Naive thymus-derived CD8-positive, alpha-beta T cell (primary cell): Measurements from ENCODE around the gene C10orf143. TPM values are rescaled to one million over a fixed set of nuclear protein-coding genes. Genes with fewer than 3 reads are reported as not detected.

ENCODE experiments used
- ATAC-seq, 2 donors: fragments of 150-1000 bp; cut with Tn5 transposase in 1 of 2; sonication (Bioruptor Pico), chemical (Tn5 transposase) in 1 of 2; 1 replicate in 1 of 2; 2 replicates in 1 of 2; pipeline ENCODE4 v1.10.0; 2021; ENCODE audit warnings: mild to moderate bottlenecking in 2 of 2, moderate library complexity in 2 of 2
- POLR2A ChIA-PET: fragments of 350-600 bp; sonication (Branson Sonifier 250); formaldehyde crosslinking; loops from one replicate; lab custom pipeline; 2021; ENCODE audit warnings: antibody characterized with exemption; lab: Charles Lee
- DNase-seq, 10 donors: peaks; one replicate each; pipeline versions ENCODE4 v3.0.0 to v3.0.0-alpha.2; 2020 to 2022
- H3K27ac Mint-ChIP-seq, 10 donors: one replicate each; pipeline ENCODE4 v1.8.0; 2020 to 2022; ENCODE audit warnings: mild to moderate bottlenecking in 10 of 10, mixed read lengths in 10 of 10, moderate library complexity in 4 of 10, inconsistent platforms in 1 of 10
- H3K27me3 Mint-ChIP-seq, 5 donors: one replicate each; pipeline ENCODE4 v1.8.0; 2021 to 2022; ENCODE audit warnings: mixed read lengths in 5 of 5
- H3K36me3 Mint-ChIP-seq, 3 donors: one replicate each; pipeline ENCODE4 v1.8.0; 2020 to 2022; ENCODE audit warnings: mixed read lengths in 3 of 3, mild to moderate bottlenecking in 2 of 3, inconsistent platforms in 1 of 3
- H3K4me1 Mint-ChIP-seq, 4 donors: one replicate each; pipeline ENCODE4 v1.8.0; 2021 to 2022; ENCODE audit warnings: mixed read lengths in 4 of 4
- H3K4me3 Mint-ChIP-seq, 10 donors: one replicate each; pipeline ENCODE4 v1.8.0; 2020 to 2022; ENCODE audit warnings: mild to moderate bottlenecking in 10 of 10, mixed read lengths in 10 of 10, moderate library complexity in 6 of 10, inconsistent platforms in 1 of 10
- H3K9me3 Mint-ChIP-seq, 9 donors: one replicate each; pipeline ENCODE4 v1.8.0; 2020 to 2022; ENCODE audit warnings: mixed read lengths in 9 of 9, mild to moderate bottlenecking in 3 of 9, inconsistent platforms in 1 of 9, moderate library complexity in 1 of 9
- polyA plus RNA-seq, 3 donors: library from polyadenylated mRNA; unstranded; fragments of 300-500 nt; fragmentation: Illumina TruSeq; gene quantifications; one replicate each; pipeline ENCODE4 v1.2.3, GENCODE V29; 2021
- total RNA-seq, 8 experiments: library from RNA in 2 of 8; stranded (reverse) in 2 of 8; gene quantifications; one replicate each; pipeline ENCODE4 v1.2.3 and lab custom pipeline; 2021 to 2026

The C10orf143 gene
- total and polyA plus RNA-seq, 5 experiments from 2014 or later, result 17.5 to 48.1 (median 28.6) TPM

DNA sequence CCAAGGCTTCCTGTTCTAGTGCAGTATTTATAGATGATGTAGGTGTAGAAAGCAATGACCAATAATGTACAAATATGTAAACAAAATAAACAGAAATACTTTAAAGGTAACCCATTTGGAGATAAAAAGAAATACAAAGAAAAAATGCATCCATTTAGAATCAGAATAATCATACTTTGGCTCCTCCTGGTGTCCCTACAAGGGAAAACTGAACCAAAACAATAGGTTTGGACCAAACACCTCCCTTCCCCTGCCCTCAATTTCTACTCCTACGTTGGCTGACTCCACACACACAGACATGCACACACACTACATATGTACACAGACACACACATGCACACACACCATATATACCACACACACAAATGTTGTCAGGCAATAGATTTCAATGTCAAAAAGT, 36.0 kb downstream of the C10orf143 start:
- Mint-ChIP-seq H3K9me3 (peaks cover 0 to 16% (median 6%) of the 10 kb centered on the region in 9 donors), H3K27ac (peak overlapping the region in 1 of 10 donors; percentile 34), H3K4me1 (no peaks in the 10 kb centered on the region), H3K4me3 (no peak overlapping the region), H3K36me3 (peaks cover 32 to 67% (median 66%) of the 10 kb centered on the region in 3 donors), H3K27me3 (no peaks in the 10 kb centered on the region)
- POLR2A ChIA-PET, result no interaction called here
- ATAC-seq (no peak), DNase-seq (no peak)

DNA sequence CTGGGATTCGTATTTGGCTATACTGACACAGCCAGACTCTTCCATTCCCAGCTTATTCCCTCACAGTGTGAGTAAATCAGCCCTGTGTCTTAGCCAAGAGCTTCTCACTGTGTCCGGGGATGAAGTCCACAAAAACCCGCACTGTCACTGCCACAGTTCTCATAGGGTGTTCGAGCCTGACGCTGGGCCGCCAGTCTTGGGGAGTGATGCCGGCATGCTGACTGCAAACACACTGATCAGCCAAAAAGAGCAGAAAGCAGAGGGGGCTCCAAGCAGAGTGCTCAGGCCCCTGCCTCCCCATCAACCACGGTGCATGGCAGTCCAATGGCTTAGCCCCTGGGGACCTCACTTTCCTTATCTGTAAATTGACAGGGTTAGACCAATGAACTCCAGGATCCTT, 36.7 kb downstream of the C10orf143 start:
- H3K27ac Mint-ChIP-seq, result no peak overlapping the region
- H3K4me3 Mint-ChIP-seq, result no peak overlapping the region
- H3K4me1 Mint-ChIP-seq, result no peaks in the 10 kb centered on the region
- no peaks in the 10 kb centered on the region for H3K27me3 Mint-ChIP-seq
- H3K36me3 Mint-ChIP-seq, result peaks cover 32 to 60% (median 59%) of the 10 kb centered on the region in 3 donors
- H3K9me3 Mint-ChIP-seq, result peaks cover 0 to 16% (median 6%) of the 10 kb centered on the region in 9 donors
- DNase-seq, result no peak
- POLR2A ChIA-PET, result no interaction called here
- no peak for ATAC-seq

DNA sequence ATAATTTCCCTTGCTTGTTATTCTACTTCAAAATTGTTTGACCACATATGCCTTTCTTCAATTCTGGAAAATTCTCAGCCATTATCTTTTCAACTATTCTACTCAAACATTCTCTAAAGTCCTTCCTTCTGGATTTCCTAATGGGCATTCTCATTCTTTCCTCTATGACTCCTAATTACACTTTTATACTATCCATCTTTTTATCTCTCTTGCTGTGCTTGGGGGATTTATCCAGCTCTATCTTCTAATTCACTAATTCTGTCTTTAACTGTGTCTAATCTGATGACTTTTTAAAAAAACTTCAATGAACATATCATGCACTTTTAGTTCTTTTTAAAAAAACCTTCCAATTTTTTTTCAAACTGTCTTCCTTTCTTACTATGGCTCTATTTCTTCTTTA, 38.4 kb downstream of the C10orf143 start:
- Mint-ChIP-seq H3K9me3 (peaks cover 0 to 16% (median 6%) of the 10 kb centered on the region in 9 donors), H3K27ac (no peak overlapping the region), H3K36me3 (peaks cover 27 to 59% (median 55%) of the 10 kb centered on the region in 3 donors), H3K4me3 (no peak overlapping the region), H3K4me1 (peaks cover 0 to 4% (median 0%) of the 10 kb centered on the region in 4 donors), H3K27me3 (no peaks in the 10 kb centered on the region)
- POLR2A ChIA-PET, result no interaction called here
- DNase-seq (no peak), ATAC-seq (no peak)

DNA sequence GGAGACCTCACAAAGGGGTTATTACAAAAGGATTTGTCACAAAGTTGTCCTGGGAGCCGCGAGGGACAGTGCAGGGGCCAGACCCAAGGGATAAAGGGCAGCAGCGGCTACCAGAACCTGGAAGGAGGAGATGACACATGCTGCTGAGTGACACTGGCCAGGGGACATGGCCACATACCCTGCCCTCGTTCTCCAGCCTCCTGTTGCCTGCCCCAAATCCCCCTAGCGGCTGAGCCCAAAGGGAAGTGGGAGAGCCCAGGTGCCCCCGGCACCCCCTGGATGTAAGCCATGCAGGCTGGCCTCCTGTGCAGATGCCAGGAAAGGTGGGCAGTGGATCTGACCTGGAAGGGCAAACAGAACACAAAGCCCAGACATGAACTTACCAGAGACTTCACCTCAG, 42.7 kb downstream of the C10orf143 start:
- H3K4me3 Mint-ChIP-seq, result no peak overlapping the region
- peak overlapping the region in 1 of 10 donors; percentile 22 for H3K27ac Mint-ChIP-seq
- no peak for ATAC-seq
- POLR2A ChIA-PET, result no interaction called here
- peaks cover 0 to 9% (median 0%) of the 10 kb centered on the region in 4 donors for H3K4me1 Mint-ChIP-seq
- DNase-seq, result no peak
- H3K9me3 Mint-ChIP-seq, result peaks cover 0 to 9% (median 5%) of the 10 kb centered on the region in 9 donors
- H3K36me3 Mint-ChIP-seq, result peaks cover 10 to 52% (median 40%) of the 10 kb centered on the region in 3 donors
- no peaks in the 10 kb centered on the region for H3K27me3 Mint-ChIP-seq

DNA sequence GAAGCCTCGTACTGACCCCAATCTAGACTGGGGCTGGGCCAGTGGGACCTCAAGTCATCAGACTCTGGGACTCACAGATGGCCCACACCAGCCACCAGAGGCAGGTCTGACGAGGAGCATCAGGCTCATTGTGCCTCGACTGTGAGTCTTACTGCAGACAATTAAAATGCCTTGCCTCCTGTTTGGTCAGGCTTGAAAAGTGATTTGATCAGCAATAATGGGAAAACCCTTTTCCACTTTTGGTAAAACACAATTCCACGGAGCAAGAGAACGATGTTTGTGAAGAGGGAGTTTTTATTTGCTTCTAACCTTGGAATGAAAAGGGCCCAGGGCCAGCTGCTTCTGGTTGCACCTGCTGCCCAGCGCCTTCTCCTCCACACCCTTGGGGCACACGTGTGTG, 43.9 kb downstream of the C10orf143 start:
- H3K27me3 Mint-ChIP-seq, result no peaks in the 10 kb centered on the region
- DNase-seq, result no peak
- peaks cover 0 to 9% (median 0%) of the 10 kb centered on the region in 4 donors for H3K4me1 Mint-ChIP-seq
- H3K27ac Mint-ChIP-seq, result peak overlapping the region in 1 of 10 donors; percentile 65
- ATAC-seq, result no peak
- POLR2A ChIA-PET, result no interaction called here
- H3K4me3 Mint-ChIP-seq, result no peak overlapping the region
- peaks cover 0 to under 1% (median 0%) of the 10 kb centered on the region in 9 donors for H3K9me3 Mint-ChIP-seq
- H3K36me3 Mint-ChIP-seq, result peaks cover 4 to 49% (median 32%) of the 10 kb centered on the region in 3 donors

DNA sequence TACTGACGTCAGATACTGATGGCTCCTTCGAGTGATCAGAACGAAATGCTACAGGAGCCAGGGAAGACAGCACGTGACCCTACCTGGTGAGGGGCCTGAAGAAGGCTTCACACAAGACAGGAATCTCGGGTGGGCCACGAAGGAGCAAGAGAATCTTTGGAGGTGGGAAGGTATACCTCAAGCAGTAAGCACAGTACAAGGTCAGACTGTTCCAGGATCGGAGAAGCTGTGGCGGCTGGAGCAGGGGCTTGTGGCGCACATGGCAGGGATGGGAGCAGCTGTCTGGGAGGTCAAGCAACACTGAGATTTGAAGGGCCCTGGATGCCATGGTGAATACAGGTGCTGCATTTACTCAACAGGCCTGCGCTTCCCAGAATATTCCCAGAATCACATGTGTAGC, 45.4 kb downstream of the C10orf143 start:
- H3K4me3 Mint-ChIP-seq, result no peak overlapping the region
- no peaks in the 10 kb centered on the region for H3K9me3 Mint-ChIP-seq
- DNase-seq (no peak), ATAC-seq (no peak)
- POLR2A ChIA-PET, result no interaction called here
- H3K27me3 Mint-ChIP-seq, result no peaks in the 10 kb centered on the region
- peaks cover 4 to 52% (median 32%) of the 10 kb centered on the region in 3 donors for H3K36me3 Mint-ChIP-seq
- peak overlapping the region in 1 of 10 donors; percentile 78 for H3K27ac Mint-ChIP-seq
- H3K4me1 Mint-ChIP-seq, result peaks cover 0 to 9% (median 0%) of the 10 kb centered on the region in 4 donors

DNA sequence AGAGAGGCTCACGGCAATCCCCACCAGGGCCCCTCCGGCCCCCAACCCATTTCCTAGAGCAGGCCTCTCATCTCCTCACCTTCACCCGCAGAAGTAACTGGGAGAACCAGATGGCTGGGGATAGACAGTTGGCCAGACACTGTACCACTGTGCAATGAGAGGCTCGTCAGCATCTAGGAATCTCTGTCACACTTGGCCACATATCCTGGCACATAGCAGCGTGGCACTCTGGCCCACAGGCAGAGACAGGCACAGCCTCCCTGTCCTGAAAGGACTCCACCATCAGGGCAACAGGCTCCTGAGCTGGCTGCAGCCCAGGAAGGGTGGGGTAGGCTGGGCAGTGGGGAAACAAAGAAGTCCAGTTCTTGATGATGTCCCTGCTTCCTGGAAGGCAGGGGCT, 45.8 kb downstream of the C10orf143 start:
- Mint-ChIP-seq H3K4me3 (no peak overlapping the region), H3K9me3 (no peaks in the 10 kb centered on the region), H3K27me3 (no peaks in the 10 kb centered on the region), H3K4me1 (peaks cover 0 to 9% (median 0%) of the 10 kb centered on the region in 4 donors), H3K36me3 (peaks cover 4 to 51% (median 32%) of the 10 kb centered on the region in 3 donors), H3K27ac (peak overlapping the region in 1 of 10 donors; percentile 78)
- DNase-seq, result no peak
- ATAC-seq, result no peak
- POLR2A ChIA-PET, result no interaction called here

DNA sequence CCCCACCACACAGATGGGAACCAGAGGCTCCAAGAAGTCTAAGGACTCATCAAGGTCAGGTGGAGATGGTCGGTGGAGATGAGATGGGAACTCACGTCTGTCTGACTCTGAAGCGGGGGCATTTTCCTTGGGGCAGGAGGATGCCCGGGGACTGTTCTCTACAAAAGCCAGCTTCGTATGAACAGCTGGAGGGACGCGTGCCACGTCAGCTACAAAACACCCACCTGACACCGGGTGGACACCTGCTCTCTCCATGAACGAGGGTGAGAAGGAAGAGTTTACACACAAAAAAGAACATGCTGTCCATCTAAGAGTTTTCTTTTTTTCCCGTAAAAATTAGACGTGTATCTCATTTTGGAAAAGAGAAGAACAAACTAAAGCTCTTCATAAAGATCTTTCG, 47.7 kb downstream of the C10orf143 start:
- H3K4me3 Mint-ChIP-seq, result no peak overlapping the region
- peaks cover 4 to 47% (median 31%) of the 10 kb centered on the region in 3 donors for H3K36me3 Mint-ChIP-seq
- DNase-seq (no peak), ATAC-seq (no peak)
- peaks cover 0 to 9% (median 0%) of the 10 kb centered on the region in 4 donors for H3K4me1 Mint-ChIP-seq
- no peaks in the 10 kb centered on the region for H3K9me3 Mint-ChIP-seq
- POLR2A ChIA-PET, result no interaction called here
- H3K27ac Mint-ChIP-seq, result no peak overlapping the region
- no peaks in the 10 kb centered on the region for H3K27me3 Mint-ChIP-seq

DNA sequence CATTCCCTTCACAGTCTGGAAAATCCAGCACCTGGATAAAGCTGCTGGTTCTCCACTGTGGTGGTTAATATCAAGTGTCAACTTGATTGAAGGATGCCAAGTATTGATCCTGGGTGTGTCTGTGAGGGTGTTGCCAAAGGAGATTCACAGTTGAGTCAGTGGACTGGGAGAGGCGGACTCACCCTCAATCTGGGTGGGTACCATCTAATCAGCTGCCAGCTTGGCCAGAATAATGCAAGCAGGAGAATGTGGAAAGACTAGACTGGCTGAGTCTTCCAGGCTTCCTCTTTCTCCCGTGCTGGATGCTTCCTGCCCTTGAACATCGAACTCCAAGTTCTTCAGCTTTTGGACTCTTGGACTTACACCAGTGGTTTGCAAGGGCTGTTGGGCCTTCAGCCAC, 48.4 kb downstream of the C10orf143 start:
- ATAC-seq (no peak), DNase-seq (no peak)
- Mint-ChIP-seq H3K4me3 (no peak overlapping the region), H3K36me3 (peaks cover 6 to 40% (median 23%) of the 10 kb centered on the region in 3 donors), H3K27me3 (no peaks in the 10 kb centered on the region), H3K27ac (no peak overlapping the region), H3K4me1 (peaks cover 0 to 5% (median 0%) of the 10 kb centered on the region in 4 donors), H3K9me3 (peaks cover 0 to 1% (median 0%) of the 10 kb centered on the region in 9 donors)
- POLR2A ChIA-PET, result no interaction called here

DNA sequence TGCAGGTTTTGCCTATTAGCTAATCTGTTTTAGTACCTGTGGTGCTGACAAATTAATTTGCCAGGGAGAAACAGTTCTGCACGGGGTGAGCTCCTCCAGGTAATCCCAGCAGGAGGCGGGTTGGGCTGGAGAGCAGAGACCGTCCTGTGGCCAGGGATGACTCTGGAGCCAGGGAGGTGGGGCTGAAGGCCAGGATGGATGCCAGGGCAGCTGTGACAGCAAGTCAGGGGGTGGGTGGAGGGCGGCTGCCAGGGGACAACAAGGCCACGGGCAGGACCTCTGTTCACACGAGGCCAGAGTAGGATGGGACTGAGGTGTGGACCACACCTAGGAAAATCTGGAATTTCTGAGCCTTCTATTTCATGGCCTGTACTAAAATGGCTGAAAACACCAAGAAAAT, 48.9 kb downstream of the C10orf143 start:
- Mint-ChIP-seq H3K4me1 (peaks cover 0 to 3% (median 0%) of the 10 kb centered on the region in 4 donors), H3K36me3 (peaks cover 9 to 37% (median 19%) of the 10 kb centered on the region in 3 donors), H3K9me3 (peaks cover 0 to 3% (median 0%) of the 10 kb centered on the region in 9 donors), H3K4me3 (no peak overlapping the region), H3K27ac (no peak overlapping the region), H3K27me3 (no peaks in the 10 kb centered on the region)
- POLR2A ChIA-PET, result no interaction called here
- DNase-seq (no peak), ATAC-seq (no peak)

DNA sequence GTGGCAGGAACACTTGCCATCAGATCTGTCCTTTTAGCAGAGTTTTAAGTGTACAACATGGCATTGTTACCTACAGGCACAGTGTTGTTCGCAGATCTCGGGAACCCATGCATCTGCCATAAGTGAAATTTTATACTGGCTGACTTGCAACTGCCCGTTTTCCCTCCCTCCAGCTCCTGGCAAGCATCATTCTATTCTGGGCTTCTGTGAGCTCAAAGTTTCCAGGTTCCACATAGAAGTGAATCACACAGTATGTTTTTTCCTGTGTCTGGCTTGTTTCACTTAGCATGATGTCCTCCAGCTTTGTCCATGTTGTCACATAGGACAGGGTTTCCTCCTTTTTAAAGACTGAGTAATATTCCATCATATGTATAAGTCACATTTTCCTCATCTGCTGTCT, 56.6 kb downstream of the C10orf143 start:
- Mint-ChIP-seq H3K4me3 (no peak overlapping the region), H3K36me3 (peaks cover 0 to 5% (median 5%) of the 10 kb centered on the region in 3 donors), H3K9me3 (peaks cover 0 to 9% (median 3%) of the 10 kb centered on the region in 9 donors), H3K27me3 (no peaks in the 10 kb centered on the region), H3K4me1 (no peaks in the 10 kb centered on the region), H3K27ac (no peak overlapping the region)
- ATAC-seq (no peak), DNase-seq (no peak)
- POLR2A ChIA-PET, result no interaction called here

DNA sequence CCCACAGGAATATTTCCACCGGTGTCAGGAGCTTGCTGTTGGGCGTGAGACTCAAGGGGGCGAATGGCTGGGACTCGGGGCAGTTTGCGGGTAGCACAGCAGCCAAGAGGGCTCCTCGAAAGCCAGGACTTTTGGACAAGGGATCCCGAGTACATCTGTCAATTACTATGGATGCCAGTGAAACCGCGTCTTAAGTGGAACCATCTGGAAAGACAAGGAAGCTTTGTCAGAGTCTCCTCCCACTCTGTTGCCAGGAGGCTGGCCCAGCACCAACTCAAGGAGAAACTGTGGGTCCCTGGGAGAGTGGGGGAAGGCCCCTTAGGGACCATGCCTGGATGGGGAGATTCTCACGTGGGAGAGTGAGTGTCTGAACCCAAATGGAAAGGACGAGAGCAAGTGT, 57.1 kb downstream of the C10orf143 start:
- Mint-ChIP-seq H3K27ac (no peak overlapping the region), H3K4me3 (no peak overlapping the region), H3K9me3 (peaks cover 0 to 9% (median 3%) of the 10 kb centered on the region in 9 donors), H3K27me3 (no peaks in the 10 kb centered on the region), H3K36me3 (peaks cover 0 to 5% (median 5%) of the 10 kb centered on the region in 3 donors), H3K4me1 (no peaks in the 10 kb centered on the region)
- DNase-seq, result no peak
- no peak for ATAC-seq
- POLR2A ChIA-PET, result no interaction called here

DNA sequence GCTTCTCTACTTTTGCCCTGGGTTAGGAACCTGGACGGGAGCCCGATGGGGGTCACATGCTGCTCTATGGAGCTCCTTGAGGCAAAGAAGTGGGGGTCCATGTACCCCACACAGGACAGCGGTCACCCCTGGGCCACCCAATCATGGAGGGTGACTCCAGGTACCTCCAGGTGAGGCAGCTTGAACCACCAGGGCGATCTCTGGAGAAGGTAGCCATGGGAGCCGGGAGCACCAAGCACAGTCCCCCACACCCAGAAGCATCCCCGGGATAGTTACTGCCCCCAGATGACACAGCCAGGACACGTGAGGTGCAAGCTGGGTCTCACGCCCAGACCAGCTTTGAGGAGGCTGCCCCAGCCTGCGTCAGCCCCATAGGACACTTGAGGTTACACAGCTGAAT, 58.4 kb downstream of the C10orf143 start:
- H3K27ac Mint-ChIP-seq, result no peak overlapping the region
- H3K4me3 Mint-ChIP-seq, result no peak overlapping the region
- H3K36me3 Mint-ChIP-seq, result peaks cover 0 to 5% (median 3%) of the 10 kb centered on the region in 3 donors
- H3K27me3 Mint-ChIP-seq, result peaks cover 0 to 1% (median 0%) of the 10 kb centered on the region in 5 donors
- no peak for DNase-seq
- no peak for ATAC-seq
- no peaks in the 10 kb centered on the region for H3K4me1 Mint-ChIP-seq
- peaks cover 0 to 9% (median 3%) of the 10 kb centered on the region in 9 donors for H3K9me3 Mint-ChIP-seq
- POLR2A ChIA-PET, result no interaction called here

DNA sequence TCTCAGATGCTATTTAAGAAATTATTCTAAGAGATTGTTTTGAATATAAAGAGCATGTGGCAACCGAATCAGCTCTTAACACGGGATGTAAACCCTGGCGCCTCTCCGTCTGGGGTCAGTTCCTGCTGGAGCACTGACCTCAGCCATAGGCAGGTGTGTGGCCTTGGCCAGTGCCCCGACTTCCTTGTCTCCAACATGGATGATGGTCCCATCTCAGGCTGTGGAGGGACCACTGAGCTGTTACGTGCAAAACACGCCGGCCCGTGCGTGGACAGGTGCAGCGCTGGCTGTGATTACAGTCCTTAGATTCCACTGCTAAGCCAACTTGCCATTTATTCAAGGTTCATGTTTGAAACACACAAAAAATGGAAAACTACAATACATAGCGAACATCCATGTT, 59.9 kb downstream of the C10orf143 start:
- no peak overlapping the region for H3K4me3 Mint-ChIP-seq
- ATAC-seq (no peak), DNase-seq (no peak)
- H3K9me3 Mint-ChIP-seq, result peaks cover 0 to 9% (median 3%) of the 10 kb centered on the region in 9 donors
- no peaks in the 10 kb centered on the region for H3K4me1 Mint-ChIP-seq
- peaks cover 0 to 5% (median 0%) of the 10 kb centered on the region in 3 donors for H3K36me3 Mint-ChIP-seq
- peaks cover 0 to 4% (median 0%) of the 10 kb centered on the region in 5 donors for H3K27me3 Mint-ChIP-seq
- POLR2A ChIA-PET, result no interaction called here
- no peak overlapping the region for H3K27ac Mint-ChIP-seq
